MV-4-11 (cell line): ENCODE measurements around the gene GDF15.

Source experiments
- DNase-seq: peaks from one replicate; lab custom pipeline; 2025; lab: John Stamatoyannopoulos, UW

The GDF15 gene

DNA sequence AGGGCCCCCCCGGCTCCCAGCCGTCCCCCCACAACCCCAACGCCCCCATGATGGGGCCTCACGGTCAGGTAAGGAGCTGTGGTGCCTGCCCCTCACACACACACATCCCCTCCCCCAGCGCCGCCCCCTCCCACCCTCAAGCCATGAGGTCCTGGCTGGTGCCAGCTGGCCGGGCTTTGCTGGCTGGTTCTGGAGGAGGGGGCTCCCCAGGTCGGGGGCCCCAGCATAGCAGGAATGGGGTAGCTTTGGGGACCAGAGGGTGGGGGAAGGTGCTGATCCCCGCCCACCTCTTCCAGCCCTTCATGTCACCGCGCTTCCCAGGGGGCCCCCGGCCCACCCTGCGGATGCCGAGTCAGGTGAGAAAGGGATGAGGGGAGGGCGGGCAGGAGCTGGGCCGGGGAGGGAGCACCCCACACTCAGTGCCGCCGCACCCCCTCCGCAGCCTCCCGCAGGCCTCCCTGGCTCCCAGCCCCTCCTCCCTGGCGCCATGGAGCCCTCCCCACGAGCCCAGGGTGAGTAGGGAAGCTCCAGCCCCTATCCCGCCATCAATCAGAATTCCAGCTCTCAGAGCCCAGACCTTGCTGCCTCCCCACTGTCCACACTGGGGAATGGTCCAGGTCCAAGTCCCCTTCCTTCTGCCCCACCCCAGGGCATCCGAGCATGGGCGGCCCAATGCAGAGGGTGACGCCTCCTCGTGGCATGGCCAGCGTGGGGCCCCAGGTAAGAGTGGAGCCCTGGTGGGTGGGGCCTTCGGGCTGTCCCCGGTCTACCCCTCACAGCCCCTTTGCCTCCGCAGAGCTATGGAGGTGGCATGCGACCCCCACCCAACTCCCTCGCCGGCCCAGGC lies 45.6 kb downstream of the GDF15 start:
- DNase-seq: no peak

DNA sequence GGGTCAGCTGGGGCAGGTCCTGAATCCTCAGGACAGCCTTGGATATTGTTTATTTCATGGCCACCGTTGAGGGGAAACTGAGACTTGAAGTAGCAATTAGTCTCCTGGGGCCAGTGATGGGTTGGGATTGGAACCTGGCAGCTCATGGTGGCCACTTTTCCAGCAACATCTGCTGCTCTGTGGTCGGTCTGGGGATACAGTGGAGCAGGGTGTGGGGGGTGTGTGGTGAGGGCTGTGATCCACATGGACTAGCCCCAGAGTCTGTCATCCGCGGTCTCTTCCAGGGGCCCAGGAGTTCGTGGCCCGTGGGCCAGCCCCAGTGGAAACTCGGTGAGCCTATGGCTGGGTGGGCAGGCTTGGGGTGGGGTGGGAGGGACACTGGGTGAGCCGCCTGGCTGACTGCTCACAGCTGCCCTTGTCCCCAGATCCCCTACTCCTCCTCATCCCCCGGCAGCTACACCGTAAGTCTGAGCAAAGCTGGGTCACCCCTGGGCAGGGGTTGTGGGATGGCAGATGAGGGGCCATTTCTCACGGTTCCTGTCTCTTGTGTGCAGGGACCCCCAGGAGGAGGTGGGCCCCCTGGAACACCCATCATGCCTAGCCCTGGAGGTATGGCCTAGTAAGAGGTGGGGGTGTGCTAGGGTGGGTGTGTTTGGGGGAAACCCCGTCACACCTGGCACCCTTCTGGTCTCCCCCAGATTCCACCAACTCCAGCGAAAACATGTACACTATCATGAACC lies 46.5 kb downstream of the GDF15 start:
- DNase-seq: no peak

- DNase-seq: no peak
Observed at GRCh38 chr19:18433015-18433691, 47.2 kb downstream of the GDF15 start.

DNA sequence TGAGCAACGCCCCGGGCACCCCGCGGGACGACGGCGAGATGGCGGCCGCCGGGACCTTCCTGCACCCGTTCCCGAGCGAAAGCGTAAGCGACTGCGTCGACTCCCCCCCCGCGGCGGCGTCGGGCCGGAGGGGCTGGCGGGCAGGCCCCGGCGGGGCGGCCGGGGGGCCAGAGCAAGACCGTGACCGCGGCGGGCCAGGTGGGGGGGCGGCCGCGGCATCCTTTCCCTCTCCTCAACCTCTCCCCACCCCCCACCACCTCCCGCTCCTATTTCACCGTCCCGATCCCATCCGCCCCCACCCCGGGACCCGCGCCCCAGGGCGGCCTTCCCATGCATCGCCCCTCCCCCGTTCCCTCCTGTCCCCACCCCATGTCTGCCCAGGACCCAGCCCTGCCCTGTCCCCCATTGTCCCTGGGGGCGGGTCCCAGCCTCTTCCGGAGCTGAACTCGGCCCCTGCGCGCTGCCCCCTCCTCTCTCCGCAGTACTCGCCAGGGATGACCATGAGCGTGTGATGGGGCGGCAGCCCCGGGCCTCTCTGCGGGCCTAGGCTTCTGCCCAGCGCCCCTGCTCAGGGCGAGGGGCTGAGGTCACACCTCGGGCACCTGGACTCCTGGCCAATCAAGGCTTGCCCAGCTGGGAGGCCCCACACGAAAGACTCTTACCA lies 47.9 kb downstream of the GDF15 start:
- no peak for DNase-seq

DNA sequence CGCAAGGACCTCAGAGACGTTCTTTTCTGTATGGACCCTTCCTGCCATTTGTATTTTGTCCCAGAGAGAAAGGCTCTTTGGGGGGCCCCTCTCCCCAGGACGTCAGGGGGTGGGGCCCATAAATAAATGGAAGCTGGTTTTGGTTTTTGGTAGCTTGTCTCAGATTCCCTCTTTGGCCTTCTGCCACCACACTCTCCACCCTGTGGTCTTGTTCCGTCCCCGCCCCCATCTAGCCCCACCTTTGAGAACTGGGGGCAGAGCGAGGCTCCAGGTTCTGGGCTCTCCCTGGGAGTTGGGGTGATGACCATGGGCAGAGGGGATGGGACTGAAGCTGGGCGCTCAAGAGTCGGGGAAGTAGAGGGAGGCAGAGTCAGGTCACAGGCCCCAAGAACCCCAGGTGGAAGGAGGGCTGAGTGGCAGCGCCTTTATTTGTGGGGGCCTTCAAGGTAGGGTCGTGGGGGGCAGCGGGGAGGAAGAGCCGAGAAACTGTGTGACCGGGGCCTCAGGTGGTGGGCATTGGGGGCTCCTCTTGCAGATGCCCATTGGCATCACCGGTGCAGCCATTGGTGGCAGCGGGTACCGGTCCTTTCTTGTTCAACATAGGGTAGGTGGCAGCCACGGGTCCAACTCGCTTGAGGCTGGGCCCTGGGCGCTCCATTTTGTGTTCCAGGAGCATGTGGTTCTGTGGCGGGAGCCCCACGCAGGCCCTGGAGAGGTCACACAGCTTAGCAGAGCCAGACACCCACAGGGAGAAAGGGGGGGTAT lies 48.6 kb downstream of the GDF15 start:
- DNase-seq: no peak

DNA sequence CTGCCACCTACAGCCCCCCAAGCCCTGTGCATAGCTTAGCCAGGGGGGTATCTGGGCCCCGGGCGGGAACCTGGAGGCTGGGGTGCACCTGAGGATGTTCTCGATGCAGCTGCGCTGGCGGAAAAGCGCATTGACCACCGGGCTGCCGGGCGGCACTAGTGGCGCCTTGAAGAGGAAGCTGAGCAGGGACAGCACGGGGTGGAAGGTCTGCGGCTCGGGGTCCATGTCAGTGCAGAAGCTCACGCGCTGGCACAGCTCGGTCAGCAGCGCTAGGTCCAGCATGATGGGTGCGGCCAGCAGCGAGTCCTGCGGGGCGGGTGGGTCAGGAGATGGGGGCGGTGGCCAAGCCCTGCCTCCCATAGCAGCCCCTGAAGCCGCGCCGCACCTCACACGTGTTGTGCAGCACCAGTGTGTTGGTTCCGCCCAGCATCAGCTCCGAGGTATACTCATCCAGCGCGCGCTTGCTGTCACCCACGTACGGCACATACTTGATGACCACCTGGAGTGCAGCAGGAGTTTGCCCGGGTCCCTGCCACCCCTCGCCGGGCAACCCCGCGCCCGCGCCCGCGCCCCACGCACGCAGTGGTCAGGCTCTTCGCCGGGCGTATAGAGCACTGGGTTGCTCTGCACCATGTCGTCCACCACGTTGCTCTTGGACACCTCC lies 49.4 kb downstream of the GDF15 start:
- DNase-seq: no peak

GRCh38 chr19:18435842-18436670 lies 50.1 kb downstream of the GDF15 start:
- DNase-seq: peak; percentile 21

DNA sequence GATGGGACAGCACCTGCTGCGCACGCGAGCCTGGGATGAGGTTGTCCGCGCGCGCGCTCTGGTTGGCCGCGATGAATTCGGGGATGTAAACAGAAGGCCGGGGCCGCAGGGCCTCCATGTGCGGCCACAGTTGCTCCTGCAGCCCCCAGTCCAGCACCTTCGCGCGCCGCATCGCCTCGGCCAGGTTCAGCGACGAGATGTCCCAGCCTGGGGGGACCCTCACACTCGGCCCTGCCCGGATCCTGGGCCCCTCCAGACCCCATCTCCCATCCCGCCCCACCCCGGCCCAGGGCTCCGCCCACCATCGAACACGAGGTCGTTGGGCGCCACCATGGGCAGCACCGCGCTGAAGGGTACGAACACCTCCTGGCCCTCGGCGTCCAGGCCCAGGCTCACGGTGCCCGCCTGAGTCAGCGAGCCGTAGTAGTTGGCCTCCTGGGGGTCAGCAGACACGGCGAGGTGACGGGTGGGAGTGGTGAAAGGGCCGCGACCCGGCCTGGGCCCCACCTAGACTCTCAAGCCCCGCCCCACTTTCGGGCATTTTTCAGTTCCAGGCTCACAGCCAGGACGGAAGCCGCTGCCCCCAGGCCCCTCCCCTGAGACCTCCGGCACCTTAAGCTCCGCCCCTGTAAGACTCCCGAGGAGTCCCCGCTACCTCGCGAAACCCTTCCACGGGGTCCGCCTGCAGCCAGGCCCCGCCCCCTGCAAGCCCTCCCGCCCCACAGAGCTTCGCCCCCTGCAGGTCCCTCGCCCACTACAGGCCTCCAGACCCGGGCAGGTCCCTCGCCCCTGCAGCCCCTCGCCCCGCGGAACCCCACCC lies 50.9 kb downstream of the GDF15 start:
- DNase-seq: peak; percentile 69

DNA sequence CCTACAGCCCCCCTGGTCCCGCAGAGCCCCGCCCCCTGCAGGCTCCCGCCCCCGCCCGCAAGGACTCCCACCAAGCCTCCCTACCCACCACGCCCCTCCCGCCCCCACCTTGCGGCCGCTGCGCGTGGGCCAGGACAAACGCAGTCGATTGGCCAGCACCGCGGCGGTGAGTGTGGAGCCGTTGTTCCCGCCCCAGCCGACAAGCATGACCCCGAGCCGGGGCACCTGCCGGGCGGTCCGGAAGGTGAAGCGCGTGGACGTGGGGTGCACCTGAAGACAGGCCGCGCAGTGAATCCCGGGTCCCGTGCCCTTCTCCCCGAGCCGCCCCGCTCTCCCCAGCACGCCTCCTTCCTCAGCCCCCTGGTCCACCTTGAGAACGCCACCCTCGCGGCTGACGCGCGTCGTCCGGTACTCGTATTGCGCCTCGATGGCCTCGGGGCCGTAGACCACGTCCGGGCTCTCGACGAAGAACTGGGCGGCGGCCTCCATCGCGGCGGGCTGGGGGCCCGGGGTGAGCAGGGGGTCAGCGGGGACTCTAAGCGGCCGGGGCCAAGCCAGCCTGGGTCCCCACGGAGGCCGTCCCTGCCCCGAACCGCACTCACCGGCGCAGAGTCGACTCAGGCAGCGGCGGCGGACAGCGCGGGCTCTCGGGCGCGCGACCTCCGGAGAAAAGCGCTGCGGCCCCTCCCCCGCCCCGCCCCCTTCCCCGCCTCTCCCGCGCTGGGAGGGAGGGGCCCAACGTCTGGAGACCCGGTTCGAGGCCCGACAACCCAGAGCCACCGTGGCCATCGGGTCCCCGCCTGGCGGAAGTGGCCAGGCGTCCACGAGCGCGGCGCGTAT lies 51.8 kb downstream of the GDF15 start, which contains the start of gene ISYNA1:
Gene ISYNA1 (minus strand): TSS at position 643 of the 840 bp plus-strand sequence. CDS start 154 bp downstream, at position 489.
- no peak for DNase-seq

DNA sequence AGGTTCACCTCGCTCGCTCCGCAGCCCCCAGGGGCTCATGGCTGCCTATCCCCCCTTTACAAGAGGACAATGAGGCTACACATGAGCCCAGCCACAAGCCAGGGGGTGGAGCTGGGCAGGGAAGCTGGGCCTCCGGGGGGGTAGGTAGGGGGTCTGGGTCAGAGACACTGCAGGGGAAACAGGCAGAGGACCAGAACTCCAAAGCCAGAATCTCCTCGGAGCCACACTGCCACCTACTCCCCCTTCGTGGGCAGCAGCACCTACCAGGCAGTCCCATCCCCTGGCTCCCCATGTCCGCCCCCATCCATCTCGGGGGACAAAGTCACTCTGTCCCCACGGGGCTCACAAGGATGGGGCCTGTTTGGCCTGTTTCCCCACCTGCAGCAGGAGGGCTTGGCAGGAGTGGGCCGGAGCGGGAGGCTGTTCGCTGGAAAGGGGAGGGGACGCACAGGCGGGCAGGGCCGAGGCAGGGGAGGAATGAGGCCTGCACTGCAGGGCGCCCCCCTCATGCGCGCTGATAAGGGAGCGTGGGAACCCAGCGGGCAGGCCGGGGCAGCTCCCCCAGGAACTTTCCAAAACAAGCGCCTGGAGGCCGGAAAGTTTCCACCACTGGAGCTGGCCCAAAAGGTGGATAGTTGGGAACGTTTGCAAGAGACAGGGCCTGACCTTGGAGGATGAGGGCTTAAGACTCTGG lies 52.5 kb downstream of the GDF15 start:
- no peak for DNase-seq
